HG03575 (cell line): ENCODE measurements around the gene CNTN4.
"Not testable (repeated sequence)": the region's sequence is repeated elsewhere in the genome, so short reads cannot be mapped to it uniquely, and the experiment has no call there.

Source experiments
- ATAC-seq: cut with Tn5 transposase; IDR thresholded peaks from one replicate; pipeline ENCODE4 v1.9.1; 2021; ENCODE audit not compliant: unreplicated experiment, insufficient number of reproducible peaks, low FRiP score; ENCODE audit errors: extremely low read depth

CNTN4 gene

DNA sequence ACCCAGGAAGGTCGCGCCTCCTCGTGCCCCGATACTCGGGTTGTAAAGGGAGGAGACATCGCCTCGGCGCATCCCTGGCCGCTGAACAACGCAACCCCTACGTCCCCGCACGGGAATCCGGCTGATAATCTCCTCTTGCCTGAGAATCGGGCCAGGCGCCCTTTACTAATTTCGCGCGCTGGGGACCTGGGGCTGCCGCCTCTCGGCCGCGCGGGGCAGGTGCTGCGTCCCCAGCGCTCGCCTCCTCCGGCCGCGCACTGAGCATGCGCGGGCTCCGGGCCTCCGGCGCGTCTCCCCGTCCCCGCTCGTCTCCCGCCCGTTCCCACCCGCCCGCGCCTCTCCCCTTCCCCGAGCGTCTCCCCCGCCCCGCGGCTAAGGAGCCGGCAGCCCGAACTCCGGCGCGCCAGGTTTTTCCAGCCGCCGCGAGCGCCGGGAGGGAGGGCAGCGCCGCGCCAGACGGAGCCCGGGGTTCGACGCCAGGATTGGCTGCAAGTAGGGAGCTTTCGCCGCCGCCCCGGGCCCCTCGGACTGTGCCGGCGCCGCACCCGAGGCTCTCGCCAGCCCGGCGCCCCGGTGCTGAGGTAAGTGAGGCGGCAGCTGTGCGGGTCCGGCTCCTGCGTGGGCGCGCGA is at the start of gene CNTN4:
Gene CNTN4 (plus strand): TSS at position 469 of the 630 bp plus-strand sequence.
- ATAC-seq, result no peak

- ATAC-seq, result no peak
Observed at GRCh38 chr3:2061360-2061759, 37.3 kb upstream of the CNTN4 start.

DNA sequence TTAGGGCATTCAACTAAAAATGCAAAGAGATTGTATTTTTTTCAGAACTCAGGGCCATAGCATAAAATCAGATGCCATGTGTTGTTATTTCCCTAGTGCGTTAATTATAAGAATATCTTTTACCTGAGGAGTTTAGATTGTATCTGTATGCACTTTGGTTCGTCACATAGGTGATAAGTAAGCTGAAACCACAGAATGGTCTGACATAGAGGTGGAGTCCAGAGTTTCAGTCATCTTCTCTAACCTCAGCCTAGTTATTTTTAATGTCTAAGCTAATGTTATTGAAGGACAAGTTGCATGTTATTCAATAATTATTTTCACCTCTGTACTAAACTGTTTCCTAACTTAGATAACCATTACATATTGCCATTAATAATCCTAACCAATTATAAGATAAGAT is 27.1 kb upstream of the CNTN4 start:
- no peak for ATAC-seq

- no peak for ATAC-seq
Observed at GRCh38 chr3:2078821-2079220, 19.8 kb upstream of the CNTN4 start.

DNA sequence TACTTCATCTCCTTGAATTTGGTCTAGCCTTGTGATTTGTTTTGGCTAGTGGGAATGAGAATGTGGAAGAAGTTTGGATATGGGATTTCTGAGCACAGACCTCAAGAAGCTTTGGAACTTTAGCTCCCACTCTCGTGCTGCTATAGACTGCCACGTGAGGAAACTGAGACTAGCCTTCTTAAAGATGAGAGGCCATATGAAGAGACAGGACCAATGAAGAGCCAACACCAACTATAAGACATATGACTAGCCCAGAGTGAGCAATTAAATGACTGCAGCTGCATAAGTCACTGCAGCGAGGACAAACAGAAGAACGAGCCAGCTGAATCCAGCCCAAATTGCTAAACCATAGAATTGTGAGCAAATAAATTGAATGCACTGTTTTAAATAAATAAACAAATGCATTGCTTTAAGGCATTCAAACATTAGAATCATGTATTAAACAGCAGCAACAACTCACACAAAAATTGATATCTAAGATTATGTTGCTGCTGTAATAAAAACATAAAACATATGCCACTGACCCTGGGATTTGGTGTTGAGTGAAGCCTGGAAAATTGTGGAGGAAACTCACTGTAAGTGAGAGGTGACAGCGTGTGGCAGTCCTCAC is 15.7 kb upstream of the CNTN4 start:
- no peak for ATAC-seq

DNA sequence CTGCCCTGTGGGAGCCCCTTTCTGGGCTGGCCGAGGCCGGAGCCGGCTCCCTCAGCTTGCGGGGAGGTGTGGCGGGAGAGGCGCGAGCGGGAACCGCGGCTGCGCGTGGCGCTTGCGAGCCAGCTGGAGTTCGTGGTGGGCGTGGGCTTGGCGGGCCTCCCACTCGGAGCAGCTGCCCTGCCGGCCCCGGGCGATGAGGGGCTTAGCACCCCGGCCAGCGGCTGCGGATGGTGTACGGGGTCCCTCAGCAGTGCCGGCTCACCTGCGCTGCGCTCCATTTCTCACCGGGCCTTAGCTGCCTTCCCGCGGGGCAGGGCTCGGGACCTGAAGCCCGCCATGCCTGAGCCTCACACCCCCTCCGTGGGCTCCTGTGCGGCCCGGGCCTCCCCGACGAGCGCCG is 15.1 kb upstream of the CNTN4 start:
- ATAC-seq, result not testable (repeated sequence)

DNA sequence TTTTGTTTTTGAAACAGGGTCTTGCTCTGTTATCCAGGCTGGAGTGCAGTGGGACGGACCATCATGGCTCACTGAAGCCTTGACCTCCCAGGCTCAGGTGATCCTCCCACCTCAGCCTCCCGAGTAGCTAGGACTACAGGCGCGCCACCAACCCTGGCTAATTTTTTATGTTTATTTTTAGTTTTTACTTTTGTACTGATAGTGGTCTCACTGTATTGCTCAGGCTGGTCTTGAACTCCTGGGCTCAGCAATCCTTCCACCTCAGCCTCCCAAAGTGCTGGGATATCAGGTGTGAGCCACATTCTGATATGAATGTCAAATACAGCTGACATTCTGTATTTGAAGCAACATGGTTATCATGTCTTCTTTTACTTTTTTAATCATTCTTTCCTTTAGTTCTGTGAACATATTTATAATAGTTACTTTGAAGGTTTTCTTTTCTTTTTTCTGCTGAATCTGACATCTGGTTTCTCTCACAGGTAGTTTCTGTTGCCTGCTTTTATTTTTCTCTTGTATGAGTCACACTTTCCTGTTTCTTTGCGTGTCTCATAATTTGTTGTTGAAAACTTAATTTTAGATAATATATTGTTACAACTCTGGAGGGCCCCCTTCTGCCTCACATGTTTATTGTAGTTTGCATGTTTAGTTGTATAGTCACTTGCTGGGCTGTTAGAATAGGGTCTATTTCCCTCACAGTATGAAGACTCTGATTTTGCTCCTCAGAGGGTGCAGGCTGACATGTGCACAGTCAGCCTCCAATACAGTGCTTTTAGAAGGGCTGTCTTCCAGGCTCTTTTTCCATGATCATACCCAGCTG is 8.4 kb upstream of the CNTN4 start:
- ATAC-seq, result no peak

- ATAC-seq, result no peak
Observed at GRCh38 chr3:2092758-2093157, 5.9 kb upstream of the CNTN4 start.

GRCh38 chr3:2094941-2095340 is 3.7 kb upstream of the CNTN4 start:
- no peak for ATAC-seq

- no peak for ATAC-seq
Observed at GRCh38 chr3:2096216-2096615, 2.5 kb upstream of the CNTN4 start.

DNA sequence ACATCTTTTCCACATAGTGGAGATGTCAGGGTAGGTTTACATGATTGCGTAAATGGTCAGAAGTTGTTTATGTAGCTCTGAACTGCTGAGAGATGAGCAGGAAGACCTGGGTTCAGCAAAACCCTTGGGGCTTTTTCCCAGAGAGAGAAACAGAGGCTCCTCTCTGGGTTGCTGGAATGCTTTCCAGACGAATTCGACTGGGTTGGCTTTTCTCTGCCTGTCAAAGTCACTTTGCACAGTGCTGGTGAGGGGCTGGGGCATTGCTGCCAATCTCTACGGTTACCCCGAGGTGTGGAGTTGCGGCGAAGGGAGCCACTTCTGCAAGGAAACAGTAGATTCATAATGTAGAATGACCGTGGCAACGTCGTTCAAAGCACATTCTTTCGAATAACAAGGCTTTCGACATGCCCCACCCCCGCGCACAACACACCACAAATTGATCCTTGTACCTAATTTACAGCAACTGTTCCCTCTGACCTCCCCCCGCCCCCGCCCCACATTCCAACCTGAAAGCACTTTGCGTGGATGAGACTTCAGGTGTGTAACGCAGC is 950 bp upstream of the CNTN4 start:
- no peak for ATAC-seq

- no peak for ATAC-seq
Observed at GRCh38 chr3:2099028-2099671, 484 bp downstream of the CNTN4 start.

GRCh38 chr3:2099779-2100191 is 1.1 kb downstream of the CNTN4 start:
- no peak for ATAC-seq

- ATAC-seq, result no peak
Observed at GRCh38 chr3:2106438-2106837, 7.8 kb downstream of the CNTN4 start.

DNA sequence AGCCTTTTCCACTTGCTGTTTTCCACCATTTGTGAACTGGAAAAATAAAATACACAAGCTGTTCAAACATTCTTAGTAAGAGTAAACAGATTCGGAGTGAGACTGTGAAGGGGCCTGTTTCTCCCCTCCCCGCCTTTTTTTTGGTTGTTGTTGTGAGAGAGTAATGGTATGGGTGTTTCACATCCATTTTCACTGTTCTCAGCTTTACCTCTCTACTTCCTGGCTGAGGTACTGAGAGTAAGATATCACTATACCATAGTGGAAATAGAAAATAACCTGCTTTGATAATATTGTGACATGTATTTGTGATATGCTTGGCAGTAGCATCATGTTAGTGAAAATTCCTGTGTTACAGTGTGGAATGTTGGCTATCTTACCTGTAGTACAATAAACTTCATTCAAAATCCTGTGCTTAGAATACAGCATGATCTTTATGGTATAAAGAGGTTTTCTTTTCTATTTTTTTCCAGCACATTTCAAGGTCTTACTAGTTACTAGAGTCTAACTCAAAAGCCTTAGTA is 12.0 kb downstream of the CNTN4 start:
- ATAC-seq, result no peak

- no peak for ATAC-seq
Observed at GRCh38 chr3:2114617-2115275, 16.1 kb downstream of the CNTN4 start.

DNA sequence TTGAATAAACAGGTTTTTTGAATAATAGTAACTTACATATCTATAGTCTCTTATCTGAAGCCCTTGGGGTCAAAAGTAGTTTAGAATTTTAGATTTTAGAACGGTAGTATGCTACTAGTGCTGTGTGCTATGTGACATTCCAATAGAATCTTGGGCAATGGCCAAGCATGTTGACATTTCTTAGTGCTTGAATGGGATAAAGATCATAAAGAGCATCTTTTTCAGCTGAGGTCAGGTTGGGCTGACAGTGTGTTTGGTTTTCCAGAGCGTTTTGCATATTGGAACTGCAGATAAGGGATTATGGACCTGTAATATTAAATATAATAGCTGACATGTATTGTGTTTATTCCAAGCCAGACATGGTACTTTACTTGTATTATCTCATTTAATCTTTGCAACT is 32.1 kb downstream of the CNTN4 start:
- ATAC-seq, result no peak

DNA sequence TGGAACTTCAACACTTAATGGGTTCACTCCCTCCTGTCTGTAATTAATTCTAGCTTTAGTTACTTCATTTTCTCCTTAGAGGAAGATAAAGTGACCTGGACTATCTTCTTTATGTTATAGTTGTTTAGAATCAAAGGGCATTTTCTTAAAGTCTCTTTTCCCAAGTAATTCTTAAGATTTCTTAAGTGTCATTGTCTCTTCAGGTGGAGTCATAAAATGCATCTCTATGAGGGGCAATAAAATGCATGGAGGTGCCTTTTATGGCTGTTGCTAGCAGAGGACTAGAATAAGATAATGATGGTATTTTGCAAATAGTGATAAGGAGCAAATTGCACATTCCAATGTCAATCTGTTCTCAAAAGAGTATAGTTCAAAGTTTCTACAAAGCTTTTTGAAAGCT is 34.5 kb downstream of the CNTN4 start:
- no peak for ATAC-seq

GRCh38 chr3:2137651-2138050 is 39.0 kb downstream of the CNTN4 start:
- no peak for ATAC-seq
